Fibroblast of lung (primary cell): ENCODE measurements around the gene ANO10. TPM values are rescaled to one million over a fixed set of nuclear protein-coding genes. Genes with fewer than 3 reads are reported as not detected.

Experiments
- DNase-seq, 2 donors: peaks; one replicate each; pipeline versions ENCODE4 v3.0.0 to v3.0.0-alpha.2; 2010; ENCODE audit warnings: low read depth in 2 of 2
- H2AFZ ChIP-seq: 2 replicates; pipeline ENCODE4 v1.5.1; 2012; ENCODE audit warnings: low read length, control low read depth, inconsistent platforms
- H3K27ac ChIP-seq: 2 replicates; pipeline ENCODE4 v1.5.1; 2011; ENCODE audit warnings: low read length, control low read depth; ENCODE audit not compliant: insufficient read depth
- H3K27me3 ChIP-seq: 2 replicates; pipeline ENCODE4 v1.5.1; 2011; ENCODE audit warnings: mild to moderate bottlenecking, low read length; ENCODE audit not compliant: control insufficient read depth, insufficient read depth
- H3K36me3 ChIP-seq: 2 replicates; pipeline ENCODE4 v1.5.1; 2011; ENCODE audit warnings: low read length; ENCODE audit not compliant: control insufficient read depth, insufficient read depth
- H3K4me1 ChIP-seq: 2 replicates; pipeline ENCODE4 v1.5.1; 2011; ENCODE audit warnings: low read length; ENCODE audit not compliant: control insufficient read depth, insufficient read depth; ENCODE audit errors: extremely low read depth
- H3K4me2 ChIP-seq: 2 replicates; pipeline ENCODE4 v1.5.1; 2011; ENCODE audit warnings: low read length, control low read depth; ENCODE audit not compliant: insufficient read depth; ENCODE audit errors: extremely low read depth
- H3K4me3 ChIP-seq, 4 experiments: fragments of 200-600 bp in 1 of 4; sonication (generic) in 1 of 4; replicated peaks in 1 of 4; 2 replicates each; pipeline ENCODE4 v1.5.1; 2011 to 2016; ENCODE audit warnings: low read length in 4 of 4, low read depth in 3 of 4, mild to moderate bottlenecking in 3 of 4, control low read depth in 2 of 4, inconsistent platforms in 1 of 4, mixed read lengths in 1 of 4; ENCODE audit not compliant: insufficient read depth in 1 of 4; ENCODE audit errors: control extremely low read depth in 1 of 4
- H3K79me2 ChIP-seq: 2 replicates; pipeline ENCODE4 v1.5.1; 2012; ENCODE audit warnings: mild to moderate bottlenecking, low read length, inconsistent platforms; ENCODE audit not compliant: control insufficient read depth, insufficient read depth
- H3K9ac ChIP-seq: 2 replicates; pipeline ENCODE4 v1.5.1; 2011; ENCODE audit warnings: mild to moderate bottlenecking, low read length, control low read depth; ENCODE audit not compliant: insufficient read depth
- H3K9me3 ChIP-seq: 2 replicates; pipeline ENCODE4 v1.5.1; 2012; ENCODE audit warnings: low read depth, low read length; ENCODE audit not compliant: control insufficient read depth, insufficient read depth
- H4K20me1 ChIP-seq: 2 replicates; pipeline ENCODE4 v1.5.1; 2011; ENCODE audit warnings: low read length; ENCODE audit not compliant: control insufficient read depth, insufficient read depth; ENCODE audit errors: extremely low read depth
- EZH2 ChIP-seq: IDR thresholded peaks from 2 replicates; pipeline ENCODE4 v1.5.1; 2012; ENCODE audit warnings: low read length, control low read depth, mild to moderate bottlenecking; ENCODE audit errors: missing control alignments
- polyA plus RNA-seq, 2 donors: library from polyadenylated mRNA; depleted of rRNA in 1 of 2; stranded (reverse) in 1 of 2; unstranded in 1 of 2; fragments of >200 nt; gene quantifications; 2 replicates each; pipeline ENCODE4 v1.2.1, GENCODE V29; 2011 to 2012; ENCODE audit warnings: missing spikeins in 1 of 2
- total RNA-seq: library from RNA; depleted of rRNA; stranded (reverse); fragments of >200 nt; gene quantifications from 2 replicates; pipeline ENCODE4 v1.2.1, GENCODE V29; 2014
- TF ChIP-seq, protein P1 (sequence below), 2 donors: IDR thresholded peaks in 1 of 2; conservative IDR thresholded peaks in 1 of 2; 1 replicate in 1 of 2; 2 replicates in 1 of 2; pipeline ENCODE4 v1.5.1; 2011 to 2012; ENCODE audit warnings: low read length in 2 of 2, control low read depth in 1 of 2, inconsistent platforms in 1 of 2, low read depth in 1 of 2, mild to moderate bottlenecking in 1 of 2

Gene ANO10
- total and polyA plus RNA-seq, 2 donors (not counting 1 experiment from before 2014, with no cell fraction given) = 103 to 138 TPM

- no peak overlapping the region for H3K9ac ChIP-seq
- no peak overlapping the region for H3K27ac ChIP-seq
- no peaks in the 10 kb centered on the region for H3K9me3 ChIP-seq
- H3K27me3 ChIP-seq = no peaks in the 10 kb centered on the region
- no peak for TF ChIP-seq EZH2
- TF ChIP-seq, protein P1, sequence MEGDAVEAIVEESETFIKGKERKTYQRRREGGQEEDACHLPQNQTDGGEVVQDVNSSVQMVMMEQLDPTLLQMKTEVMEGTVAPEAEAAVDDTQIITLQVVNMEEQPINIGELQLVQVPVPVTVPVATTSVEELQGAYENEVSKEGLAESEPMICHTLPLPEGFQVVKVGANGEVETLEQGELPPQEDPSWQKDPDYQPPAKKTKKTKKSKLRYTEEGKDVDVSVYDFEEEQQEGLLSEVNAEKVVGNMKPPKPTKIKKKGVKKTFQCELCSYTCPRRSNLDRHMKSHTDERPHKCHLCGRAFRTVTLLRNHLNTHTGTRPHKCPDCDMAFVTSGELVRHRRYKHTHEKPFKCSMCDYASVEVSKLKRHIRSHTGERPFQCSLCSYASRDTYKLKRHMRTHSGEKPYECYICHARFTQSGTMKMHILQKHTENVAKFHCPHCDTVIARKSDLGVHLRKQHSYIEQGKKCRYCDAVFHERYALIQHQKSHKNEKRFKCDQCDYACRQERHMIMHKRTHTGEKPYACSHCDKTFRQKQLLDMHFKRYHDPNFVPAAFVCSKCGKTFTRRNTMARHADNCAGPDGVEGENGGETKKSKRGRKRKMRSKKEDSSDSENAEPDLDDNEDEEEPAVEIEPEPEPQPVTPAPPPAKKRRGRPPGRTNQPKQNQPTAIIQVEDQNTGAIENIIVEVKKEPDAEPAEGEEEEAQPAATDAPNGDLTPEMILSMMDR (conservative IDR thresholded peaks at IDR 0.05 in 1 of 2, IDR thresholded peaks at IDR 0.05 in 1 of 2; ENCODE audit: low read depth in 1 of 2, low read length in 2 of 2) = no peak
- peaks cover 7% of the 10 kb centered on the region for H3K36me3 ChIP-seq
- no peak overlapping the region for H3K4me2 ChIP-seq
- DNase-seq = no peak
- H4K20me1 ChIP-seq = no peaks in the 10 kb centered on the region
- no peak overlapping the region for H2AFZ ChIP-seq
- no peaks in the 10 kb centered on the region for H3K79me2 ChIP-seq
- no peak overlapping the region for H3K4me3 ChIP-seq
- peaks cover 2% of the 10 kb centered on the region for H3K4me1 ChIP-seq
Measured at GRCh38 chr3:43348852-43349574, 272.8 kb downstream of the ANO10 start.

DNA sequence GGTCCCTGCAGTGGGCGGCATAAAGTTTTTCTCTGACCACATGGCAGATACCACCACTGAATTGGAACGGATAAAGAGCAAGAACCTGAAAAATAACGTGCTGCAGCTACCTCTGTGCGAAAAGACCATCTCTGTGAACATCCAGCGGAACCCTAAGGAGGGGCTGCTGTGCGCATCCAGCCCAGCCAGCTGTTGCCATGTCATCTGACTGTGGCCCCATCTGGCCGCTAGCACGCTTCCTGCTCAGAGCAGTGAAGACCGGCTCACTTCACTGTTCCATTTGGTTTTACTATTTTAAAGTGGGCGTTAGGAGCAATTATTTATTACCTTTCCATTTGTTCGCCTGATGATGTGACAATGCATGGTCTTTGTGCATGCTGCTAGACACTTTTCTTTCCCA, 273.5 kb downstream of the ANO10 start:
- Histone ChIP-seq H3K4me2 (no peak overlapping the region), H3K9me3 (no peaks in the 10 kb centered on the region), H3K4me1 (peaks cover 2% of the 10 kb centered on the region), H3K9ac (no peak overlapping the region), H3K4me3 (no peak overlapping the region), H3K79me2 (no peaks in the 10 kb centered on the region), H3K27ac (no peak overlapping the region), H2AFZ (no peak overlapping the region), H3K36me3 (peaks cover 7% of the 10 kb centered on the region), H4K20me1 (no peaks in the 10 kb centered on the region), H3K27me3 (no peaks in the 10 kb centered on the region)
- no peak for DNase-seq
- TF ChIP-seq EZH2 = no peak
- TF ChIP-seq, protein P1 (conservative IDR thresholded peaks at IDR 0.05 in 1 of 2, IDR thresholded peaks at IDR 0.05 in 1 of 2; ENCODE audit: low read depth in 1 of 2, low read length in 2 of 2) = no peak

- peaks cover 7% of the 10 kb centered on the region for H3K36me3 ChIP-seq
Measured at GRCh38 chr3:43347774-43348173, 274.0 kb downstream of the ANO10 start.

More at GRCh38 chr3:43347774-43348173, 274.0 kb downstream of the ANO10 start:
- Histone ChIP-seq H3K4me1 (peaks cover 2% of the 10 kb centered on the region), H3K9me3 (no peaks in the 10 kb centered on the region), H4K20me1 (no peaks in the 10 kb centered on the region), H3K79me2 (no peaks in the 10 kb centered on the region), H3K27me3 (no peaks in the 10 kb centered on the region), H3K27ac (no peak overlapping the region), H3K9ac (no peak overlapping the region), H3K4me3 (no peak overlapping the region), H2AFZ (no peak overlapping the region), H3K4me2 (no peak overlapping the region)
- DNase-seq = no peak
- no peak for TF ChIP-seq EZH2
- TF ChIP-seq, protein P1 (conservative IDR thresholded peaks at IDR 0.05 in 1 of 2, IDR thresholded peaks at IDR 0.05 in 1 of 2; ENCODE audit: low read depth in 1 of 2, low read length in 2 of 2) = no peak
